Stimulated activated naive CD8-positive, alpha-beta T cell treated with anti-CD3 and anti-CD28 coated beads, Interleukin-15, amount 100 ng/mL, for 72 hours (primary cell): ENCODE data around the gene RPS6KA3.
A peak's percentile ranks its signal among the peaks of the same experiment; 100 is the strongest.
"Not testable (repeated sequence)": the region's sequence is repeated elsewhere in the genome, so short reads cannot be mapped to it uniquely, and the experiment has no call there.

ENCODE experiments used
- ATAC-seq: fragments of 150-1000 bp; cut with Tn5 transposase; 2 replicates; pipeline ENCODE4 v1.10.0; 2021; ENCODE audit warnings: mild to moderate bottlenecking, moderate library complexity
- DNase-seq, 2 donors: peaks; one replicate each; pipeline ENCODE4 v3.0.0; 2021 to 2022
- H3K27ac Mint-ChIP-seq, 2 donors: one replicate each; pipeline ENCODE4 v1.8.0; 2022; ENCODE audit warnings: mild to moderate bottlenecking in 2 of 2, mixed read lengths in 2 of 2, moderate library complexity in 2 of 2
- H3K27me3 Mint-ChIP-seq: one replicate; pipeline ENCODE4 v1.8.0; 2022; ENCODE audit warnings: mixed read lengths
- H3K4me1 Mint-ChIP-seq: one replicate; pipeline ENCODE4 v1.8.0; 2022; ENCODE audit warnings: mild to moderate bottlenecking, mixed read lengths
- H3K4me3 Mint-ChIP-seq, 2 donors: one replicate each; pipeline ENCODE4 v1.8.0; 2022; ENCODE audit warnings: mild to moderate bottlenecking in 2 of 2, mixed read lengths in 2 of 2, moderate library complexity in 1 of 2
- H3K9me3 Mint-ChIP-seq, 2 donors: one replicate each; pipeline ENCODE4 v1.8.0; 2022; ENCODE audit warnings: mixed read lengths in 2 of 2

Gene RPS6KA3

DNA sequence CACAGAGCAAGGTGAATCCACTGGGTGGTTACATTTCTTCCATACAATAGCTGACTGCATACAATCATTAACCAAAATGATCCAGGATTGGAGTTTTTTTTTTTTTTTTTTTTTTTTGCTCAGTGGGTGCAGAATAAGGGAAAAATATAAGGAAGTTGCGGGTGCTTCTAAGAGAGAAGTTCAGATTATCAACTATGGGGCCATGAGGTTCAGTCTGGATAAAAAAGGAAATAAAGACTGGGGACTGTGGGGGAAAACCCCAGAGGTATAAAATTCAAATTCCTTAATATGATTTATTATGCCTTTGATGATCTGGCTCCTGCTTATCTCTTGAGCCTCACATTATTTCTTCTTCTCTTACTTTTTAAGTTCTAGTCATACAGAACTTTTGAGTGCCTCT, 119.1 kb downstream of the RPS6KA3 start:
- H3K27ac Mint-ChIP-seq: no peak overlapping the region
- no peak overlapping the region for H3K4me3 Mint-ChIP-seq
- H3K27me3 Mint-ChIP-seq: no peaks in the 10 kb centered on the region
- H3K9me3 Mint-ChIP-seq: no peaks in the 10 kb centered on the region
- peaks cover 29% of the 10 kb centered on the region for H3K4me1 Mint-ChIP-seq
- DNase-seq (no peak), ATAC-seq (no peak)

DNA sequence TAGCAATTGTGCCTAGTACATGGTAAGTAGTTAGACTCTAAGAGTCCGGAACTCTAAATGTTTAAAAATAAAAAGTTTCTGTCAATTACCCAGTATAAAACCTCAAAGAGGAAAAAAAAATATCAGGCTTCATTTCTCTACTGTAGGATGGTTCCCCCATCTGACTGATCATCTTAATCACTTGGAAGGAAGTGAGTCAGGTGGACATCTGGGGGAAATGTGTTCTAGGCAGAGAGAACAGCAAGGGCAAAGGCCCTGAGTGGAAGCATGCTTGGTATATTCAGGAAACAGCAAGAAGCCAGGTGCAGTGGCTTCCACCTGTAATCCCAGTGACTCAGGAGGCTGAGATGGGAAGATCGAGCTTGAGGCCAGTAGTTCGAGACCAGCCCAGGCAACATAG, 122.2 kb downstream of the RPS6KA3 start:
- ATAC-seq (no peak), DNase-seq (no peak)
- Mint-ChIP-seq H3K27me3 (no peaks in the 10 kb centered on the region), H3K27ac (no peak overlapping the region), H3K4me1 (peaks cover 36% of the 10 kb centered on the region), H3K9me3 (no peaks in the 10 kb centered on the region), H3K4me3 (no peak overlapping the region)

DNA sequence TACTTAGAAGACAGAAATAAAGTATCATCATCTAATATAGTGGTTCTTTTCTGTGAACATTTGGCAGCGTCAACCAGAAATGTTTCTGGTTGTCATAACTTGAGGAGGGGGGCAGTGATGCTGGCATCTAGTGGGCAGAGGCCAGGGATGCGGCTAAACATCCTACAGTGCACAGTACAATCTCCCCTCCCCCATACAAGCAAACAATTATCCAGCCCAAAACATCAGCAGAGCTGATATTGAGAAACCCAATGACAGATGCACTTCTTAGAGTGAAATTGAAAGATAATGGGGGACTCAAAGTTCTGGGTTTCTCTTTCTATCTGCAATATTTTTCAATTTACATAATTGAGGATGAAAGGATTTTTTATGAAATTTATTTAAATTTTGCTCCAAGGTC, 123.1 kb downstream of the RPS6KA3 start:
- Mint-ChIP-seq H3K9me3 (no peaks in the 10 kb centered on the region), H3K27ac (no peak overlapping the region), H3K4me3 (no peak overlapping the region), H3K27me3 (no peaks in the 10 kb centered on the region), H3K4me1 (peaks cover 44% of the 10 kb centered on the region)
- ATAC-seq (no peak), DNase-seq (no peak)

- Mint-ChIP-seq H3K27me3 (no peaks in the 10 kb centered on the region), H3K4me1 (peaks cover 42% of the 10 kb centered on the region), H3K27ac (peak overlapping the region in 1 of 2 donors; percentile 6), H3K4me3 (peak overlapping the region; percentile 45 to 70), H3K9me3 (no peaks in the 10 kb centered on the region)
- ATAC-seq (no peak), DNase-seq (no peak)
Observed at GRCh38 chrX:20143111-20143510, 123.6 kb downstream of the RPS6KA3 start.

DNA sequence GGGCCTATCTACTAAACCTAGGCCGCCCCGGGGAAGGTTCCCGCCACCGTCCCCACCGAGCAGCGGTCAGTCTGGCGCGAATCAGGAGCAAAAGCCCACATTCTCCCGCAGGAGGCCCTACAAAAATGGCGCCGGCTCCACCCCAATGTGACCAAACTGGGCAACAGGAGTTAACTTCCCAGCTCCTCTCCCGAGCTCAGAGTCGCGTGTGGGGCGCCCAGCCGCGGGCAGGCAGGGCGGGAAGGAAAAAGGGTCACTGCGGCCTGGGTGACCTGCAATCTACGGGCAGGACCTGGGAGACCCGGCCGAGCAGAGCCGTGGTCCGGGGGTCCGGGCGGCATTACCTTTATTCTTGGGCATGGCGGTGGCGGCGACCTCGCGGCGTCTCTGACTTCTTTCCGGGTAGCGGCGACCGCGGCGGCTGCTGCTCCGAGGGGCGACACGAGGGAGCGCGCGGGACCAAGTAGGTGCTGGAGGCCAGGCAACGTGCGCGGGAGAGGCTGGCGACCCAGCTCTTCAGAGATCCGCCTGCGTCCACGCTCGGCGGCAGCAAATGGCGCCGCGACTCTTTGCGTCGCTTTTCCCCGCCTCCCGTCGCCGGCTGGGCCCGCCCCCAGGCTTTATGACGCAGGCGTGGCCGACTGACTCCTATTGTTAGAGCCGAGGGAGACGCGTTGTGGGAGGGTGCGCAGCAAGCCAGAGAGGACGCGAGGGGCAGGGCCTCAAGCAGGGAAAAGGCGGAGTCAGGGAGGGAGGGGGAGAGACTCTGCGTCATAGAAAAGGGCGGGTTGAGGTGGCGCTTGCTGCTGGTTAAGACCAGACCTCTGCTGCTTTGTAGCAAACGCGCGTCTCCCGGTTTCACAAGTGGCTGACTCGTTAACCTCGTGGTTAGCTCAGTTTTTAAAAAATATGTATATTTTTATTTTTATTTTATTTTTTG, 125.2 kb downstream of the RPS6KA3 start, which contains the start of gene EIF1AX:
TSS of gene EIF1AX (minus strand) at position 558 of the 940 bp plus-strand sequence. CDS start at position 360, 198 bp downstream.
- Mint-ChIP-seq H3K9me3 (no peaks in the 10 kb centered on the region), H3K4me3 (peak within 1 kb of the TSS; percentile 87 to 88), H3K27ac (peak within 1 kb of the TSS; percentile 90 to 93), H3K27me3 (no peaks in the 10 kb centered on the region), H3K4me1 (peaks cover 42% of the 10 kb centered on the region)
- peak; percentile 91 to 96 for DNase-seq
- peak; percentile 99 for ATAC-seq

- DNase-seq: no peak
- Mint-ChIP-seq H3K27me3 (no peaks in the 10 kb centered on the region), H3K27ac (peak overlapping the region; percentile 82 to 93), H3K4me3 (peak overlapping the region; percentile 87 to 88), H3K9me3 (no peaks in the 10 kb centered on the region), H3K4me1 (peaks cover 52% of the 10 kb centered on the region)
- no peak for ATAC-seq
Observed at GRCh38 chrX:20140420-20140819, 126.3 kb downstream of the RPS6KA3 start.

DNA sequence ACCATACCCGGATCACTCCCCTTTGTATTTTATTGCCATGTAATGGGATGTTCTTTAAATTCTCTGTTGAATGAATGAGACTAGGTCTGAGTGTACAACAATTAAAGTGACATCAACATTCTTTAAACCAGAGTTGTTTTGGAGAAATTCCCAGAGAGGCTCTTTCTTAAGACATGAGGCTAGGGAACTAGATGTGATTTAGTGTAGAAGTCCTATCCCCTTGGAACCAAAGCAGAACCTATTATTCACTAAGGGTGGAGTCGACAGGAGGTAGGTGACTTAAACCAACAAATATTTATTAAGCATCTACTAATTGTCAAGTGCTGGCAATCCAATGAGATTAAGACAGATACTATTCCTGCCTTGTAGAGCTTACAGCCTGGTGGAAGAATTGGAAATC, 126.7 kb downstream of the RPS6KA3 start:
- ATAC-seq: no peak
- Mint-ChIP-seq H3K27ac (no peak overlapping the region), H3K9me3 (no peaks in the 10 kb centered on the region), H3K27me3 (no peaks in the 10 kb centered on the region), H3K4me3 (peak overlapping the region; percentile 87 to 88), H3K4me1 (peaks cover 51% of the 10 kb centered on the region)
- DNase-seq: no peak

DNA sequence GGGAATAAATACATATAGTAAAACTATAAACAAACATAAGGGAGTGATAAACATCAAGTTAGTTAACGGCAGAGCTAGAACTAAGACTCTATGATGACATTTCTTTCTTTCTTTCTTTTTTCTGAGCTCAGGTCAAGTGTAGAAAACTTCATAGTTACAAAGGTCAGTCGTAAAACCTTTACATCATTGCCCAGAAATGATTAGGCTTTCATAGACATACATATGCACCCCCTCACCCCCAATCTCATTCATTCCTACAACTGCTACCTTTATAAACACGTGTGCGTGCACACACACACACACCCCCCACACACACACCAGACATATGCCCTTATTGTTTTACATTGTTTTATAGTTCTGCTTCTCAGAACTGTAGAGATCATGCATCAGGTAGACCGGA, 130.8 kb downstream of the RPS6KA3 start:
- no peak overlapping the region for H3K27ac Mint-ChIP-seq

DNA sequence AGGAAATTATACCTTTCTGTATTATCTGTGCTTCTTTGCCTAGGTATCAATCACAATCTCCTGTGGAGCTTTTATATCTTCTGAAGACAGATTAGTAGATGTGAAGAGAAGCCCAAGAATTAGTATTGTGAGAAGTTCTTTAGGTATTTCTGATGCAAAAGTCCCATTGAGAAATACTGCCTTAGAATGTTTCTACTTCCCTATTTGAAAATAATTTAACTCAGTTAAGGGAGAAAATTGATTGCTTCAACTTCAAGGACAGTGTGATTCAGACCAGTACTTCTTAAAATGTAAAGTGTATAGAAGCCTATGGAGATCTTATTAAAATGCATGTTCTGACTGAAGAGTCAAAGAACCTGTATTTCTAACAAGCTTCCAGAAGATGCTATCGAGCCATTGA, 134.0 kb downstream of the RPS6KA3 start:
- Mint-ChIP-seq H3K9me3 (no peaks in the 10 kb centered on the region), H3K4me1 (peaks cover 13% of the 10 kb centered on the region), H3K27me3 (no peaks in the 10 kb centered on the region), H3K4me3 (no peak overlapping the region), H3K27ac (no peak overlapping the region)
- DNase-seq: no peak
- ATAC-seq: no peak

More for the DNA sequence above, 130.8 kb downstream of the RPS6KA3 start:
- DNase-seq: no peak
- H3K4me3 Mint-ChIP-seq: no peak overlapping the region
- no peaks in the 10 kb centered on the region for H3K9me3 Mint-ChIP-seq
- no peaks in the 10 kb centered on the region for H3K27me3 Mint-ChIP-seq
- H3K4me1 Mint-ChIP-seq: peaks cover 28% of the 10 kb centered on the region
- ATAC-seq: no peak

GRCh38 chrX:20130357-20130756, 136.4 kb downstream of the RPS6KA3 start:
- no peak for ATAC-seq
- Mint-ChIP-seq H3K27me3 (no peaks in the 10 kb centered on the region), H3K4me1 (no peaks in the 10 kb centered on the region), H3K9me3 (no peaks in the 10 kb centered on the region), H3K4me3 (no peak overlapping the region), H3K27ac (no peak overlapping the region)
- no peak for DNase-seq

GRCh38 chrX:20129547-20129946, 137.2 kb downstream of the RPS6KA3 start:
- Mint-ChIP-seq H3K27me3 (no peaks in the 10 kb centered on the region), H3K4me3 (no peak overlapping the region), H3K9me3 (no peaks in the 10 kb centered on the region), H3K4me1 (no peaks in the 10 kb centered on the region), H3K27ac (no peak overlapping the region)
- no peak for DNase-seq
- ATAC-seq: no peak

- Mint-ChIP-seq H3K27ac (no peak overlapping the region), H3K4me3 (no peak overlapping the region), H3K9me3 (no peaks in the 10 kb centered on the region), H3K4me1 (no peaks in the 10 kb centered on the region), H3K27me3 (no peaks in the 10 kb centered on the region)
- no peak for DNase-seq
- no peak for ATAC-seq
Observed at GRCh38 chrX:20128670-20129069, 138.0 kb downstream of the RPS6KA3 start.

DNA sequence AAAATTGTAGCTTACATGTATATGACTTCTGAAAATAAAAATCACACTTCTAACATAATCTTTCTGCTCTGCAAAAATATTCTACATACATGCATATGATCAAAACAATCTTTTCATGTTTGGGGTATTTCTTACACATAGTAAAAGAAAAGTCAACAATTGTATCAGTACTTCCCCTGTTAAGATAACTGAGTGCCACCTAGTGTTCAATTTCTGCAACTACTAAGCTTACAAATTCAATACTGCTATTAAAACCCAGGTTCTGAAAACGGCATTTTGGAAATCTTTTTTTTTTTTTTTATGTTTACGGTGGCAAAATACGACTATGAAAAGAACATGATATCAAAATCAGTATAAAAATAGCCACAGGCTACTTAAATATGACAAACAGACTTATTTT, 139.3 kb downstream of the RPS6KA3 start:
- H3K4me1 Mint-ChIP-seq, H3K4me3 Mint-ChIP-seq, DNase-seq, H3K9me3 Mint-ChIP-seq, H3K27me3 Mint-ChIP-seq, H3K27ac Mint-ChIP-seq: not testable (repeated sequence)
- ATAC-seq: peak; percentile 56

- H3K27ac Mint-ChIP-seq, ATAC-seq, H3K9me3 Mint-ChIP-seq, H3K4me1 Mint-ChIP-seq, DNase-seq, H3K4me3 Mint-ChIP-seq, H3K27me3 Mint-ChIP-seq: not testable (repeated sequence)
Observed at GRCh38 chrX:20126833-20127232, 139.9 kb downstream of the RPS6KA3 start.

GRCh38 chrX:20124964-20125363, 141.7 kb downstream of the RPS6KA3 start:
- no peak for DNase-seq
- Mint-ChIP-seq H3K4me3 (no peak overlapping the region), H3K27ac (no peak overlapping the region), H3K4me1 (no peaks in the 10 kb centered on the region), H3K27me3 (no peaks in the 10 kb centered on the region), H3K9me3 (no peaks in the 10 kb centered on the region)
- ATAC-seq: no peak

DNA sequence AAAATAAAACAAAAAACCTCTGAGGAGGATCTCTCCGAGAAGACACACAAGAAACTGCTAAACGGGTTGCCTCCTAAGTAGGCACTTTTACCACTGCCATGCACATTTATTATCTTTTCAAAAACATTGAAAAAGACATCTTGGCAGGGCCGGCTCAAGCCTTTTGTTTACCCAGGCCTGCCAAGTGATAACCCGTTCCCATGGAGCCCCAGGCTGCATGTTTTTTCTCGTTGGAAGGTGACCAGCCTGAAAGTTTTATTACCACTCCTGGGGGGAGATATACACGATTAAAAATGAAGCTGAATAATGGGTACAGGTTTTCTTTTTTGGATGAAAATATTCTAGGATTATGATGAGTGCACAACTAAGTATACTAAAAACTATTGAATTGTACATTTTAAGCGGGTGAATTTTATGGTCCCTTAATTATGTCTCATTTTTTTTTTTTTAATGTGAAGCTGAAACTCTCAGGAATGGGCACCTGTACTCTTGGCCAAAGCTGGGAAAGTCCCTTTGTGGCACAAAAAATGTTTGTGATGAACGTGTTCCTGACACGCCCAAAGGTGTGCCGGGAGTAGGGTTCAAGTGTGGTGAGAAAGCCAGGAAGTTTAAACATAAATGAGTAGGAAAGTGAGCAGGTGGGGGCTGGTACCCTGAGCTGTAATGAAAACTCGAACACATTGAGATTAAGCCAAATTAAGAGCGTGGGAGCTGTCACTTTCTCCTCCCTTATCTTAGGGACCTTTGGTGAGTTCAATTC, 148.5 kb downstream of the RPS6KA3 start:
- DNase-seq (no peak), ATAC-seq (no peak)
- H3K4me3 Mint-ChIP-seq: no peak overlapping the region
- no peaks in the 10 kb centered on the region for H3K4me1 Mint-ChIP-seq
- H3K9me3 Mint-ChIP-seq: no peaks in the 10 kb centered on the region
- H3K27me3 Mint-ChIP-seq: peaks cover 35% of the 10 kb centered on the region
- H3K27ac Mint-ChIP-seq: no peak overlapping the region
